ENCODE data around the gene MRPL40.

The MRPL40 gene

DNA sequence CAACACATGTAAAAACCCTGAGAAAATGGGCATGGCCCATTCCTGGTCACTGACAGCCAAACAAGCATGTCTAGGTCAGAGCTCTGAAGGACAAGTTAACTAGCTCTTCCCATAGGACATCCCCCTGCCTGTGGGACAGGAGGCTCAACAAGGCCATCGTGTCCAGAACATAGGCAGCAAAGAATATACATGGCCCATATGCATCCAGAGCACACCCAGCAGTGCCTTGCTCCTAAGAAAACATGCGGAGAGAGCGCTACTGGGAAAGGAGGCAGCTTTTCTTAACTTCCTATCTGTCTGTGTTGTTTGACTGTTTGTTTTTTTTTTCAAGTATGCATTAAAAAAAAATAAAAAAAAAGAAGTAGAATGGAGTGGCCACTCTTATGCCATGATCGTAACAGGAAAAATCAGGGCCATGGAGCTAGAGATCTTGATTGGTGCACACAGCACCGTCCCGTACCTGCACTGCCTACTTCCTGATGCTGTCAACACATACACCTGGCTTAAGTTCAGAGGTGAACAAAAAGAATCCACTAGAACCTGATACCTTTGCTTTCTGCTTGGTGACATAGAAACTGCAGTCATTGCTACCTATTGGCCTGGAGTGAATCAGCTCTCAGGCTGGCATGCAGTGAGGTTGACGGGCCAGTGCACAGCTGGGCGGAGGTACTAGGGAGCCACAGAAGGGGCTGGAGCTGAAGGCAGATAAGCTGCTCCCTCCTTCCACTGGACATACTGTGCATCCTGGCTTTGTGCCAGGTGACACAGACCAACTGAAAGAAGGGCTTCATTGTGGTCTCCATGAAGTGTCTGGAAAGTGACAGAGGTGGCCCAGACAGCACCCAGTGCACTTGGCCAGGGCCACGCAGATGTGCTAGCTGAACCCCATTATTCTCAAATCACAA lies 34.8 kb downstream of the MRPL40 start:
- H3K27me3 ChIP-seq (ENCODE audit: control insufficient read depth in 5 of 5, insufficient read depth in 4 of 5, low read length in 5 of 5), result no peaks in the 10 kb centered on the region
- peaks cover 5 to 91% (median 89%) of the 10 kb centered on the region in 5 donors for H3K36me3 ChIP-seq (ENCODE audit: control insufficient read depth in 5 of 5, insufficient read depth in 5 of 5, low read length in 5 of 5)
- H3K27ac ChIP-seq (ENCODE audit: low read depth, low read length), result no peak overlapping the region
- H3K4me3 ChIP-seq (ENCODE audit: low read depth in 1 of 5, low read length in 5 of 5), result no peak overlapping the region
- no peak overlapping the region for H3K9ac ChIP-seq (ENCODE audit: low read length in 5 of 5)
- no peaks in the 10 kb centered on the region for H3K4me1 ChIP-seq (ENCODE audit: control insufficient read depth in 5 of 5, insufficient read depth in 5 of 5, low read length in 5 of 5)
- no peaks in the 10 kb centered on the region for H3K9me3 ChIP-seq (ENCODE audit: control insufficient read depth in 5 of 5, low read length in 5 of 5)

DNA sequence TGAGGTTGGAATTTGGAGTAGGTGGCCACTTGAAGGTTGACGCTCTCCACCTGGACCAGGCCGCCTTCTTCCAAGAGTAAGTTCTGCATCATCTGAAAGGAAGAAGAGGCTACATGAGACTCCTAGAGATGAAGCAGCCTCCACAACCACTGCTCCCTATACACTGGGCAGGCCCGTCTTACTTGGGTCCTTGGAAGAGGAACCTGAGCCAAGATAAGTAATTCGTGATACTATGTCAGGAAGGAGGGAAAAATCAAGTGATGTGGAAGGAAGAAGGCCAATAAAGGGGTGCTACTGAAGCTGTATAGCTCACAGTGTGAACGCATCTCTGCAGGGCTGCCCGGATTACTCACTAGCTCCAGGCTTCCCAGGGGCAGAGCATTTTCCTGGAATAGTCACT lies 35.6 kb downstream of the MRPL40 start:
- Histone ChIP-seq H3K9me3 (ENCODE audit: control insufficient read depth in 5 of 5, low read length in 5 of 5) (no peaks in the 10 kb centered on the region), H3K9ac (ENCODE audit: low read length in 5 of 5) (no peak overlapping the region), H3K4me1 (ENCODE audit: control insufficient read depth in 5 of 5, insufficient read depth in 5 of 5, low read length in 5 of 5) (no peaks in the 10 kb centered on the region), H3K27ac (ENCODE audit: low read depth, low read length) (no peak overlapping the region), H3K36me3 (ENCODE audit: control insufficient read depth in 5 of 5, insufficient read depth in 5 of 5, low read length in 5 of 5) (peaks cover 5 to 97% (median 94%) of the 10 kb centered on the region in 5 donors), H3K4me3 (ENCODE audit: low read depth in 1 of 5, low read length in 5 of 5) (no peak overlapping the region), H3K27me3 (ENCODE audit: control insufficient read depth in 5 of 5, insufficient read depth in 4 of 5, low read length in 5 of 5) (no peaks in the 10 kb centered on the region)

- Histone ChIP-seq H3K4me1 (ENCODE audit: control insufficient read depth in 5 of 5, insufficient read depth in 5 of 5, low read length in 5 of 5) (no peaks in the 10 kb centered on the region), H3K27ac (ENCODE audit: low read depth, low read length) (no peak overlapping the region), H3K9me3 (ENCODE audit: control insufficient read depth in 5 of 5, low read length in 5 of 5) (no peaks in the 10 kb centered on the region), H3K4me3 (ENCODE audit: low read depth in 1 of 5, low read length in 5 of 5) (no peak overlapping the region), H3K27me3 (ENCODE audit: control insufficient read depth in 5 of 5, insufficient read depth in 4 of 5, low read length in 5 of 5) (no peaks in the 10 kb centered on the region), H3K9ac (ENCODE audit: low read length in 5 of 5) (no peak overlapping the region), H3K36me3 (ENCODE audit: control insufficient read depth in 5 of 5, insufficient read depth in 5 of 5, low read length in 5 of 5) (peaks cover 5 to 99% (median 95%) of the 10 kb centered on the region in 5 donors)
Observed at GRCh38 chr22:19469421-19469820, 37.1 kb downstream of the MRPL40 start.

GRCh38 chr22:19470010-19470409 lies 37.7 kb downstream of the MRPL40 start:
- Histone ChIP-seq H3K9me3 (ENCODE audit: control insufficient read depth in 5 of 5, low read length in 5 of 5) (no peaks in the 10 kb centered on the region), H3K36me3 (ENCODE audit: control insufficient read depth in 5 of 5, insufficient read depth in 5 of 5, low read length in 5 of 5) (peaks cover 2 to 99% (median 93%) of the 10 kb centered on the region in 5 donors), H3K9ac (ENCODE audit: low read length in 5 of 5) (no peak overlapping the region), H3K4me1 (ENCODE audit: control insufficient read depth in 5 of 5, insufficient read depth in 5 of 5, low read length in 5 of 5) (no peaks in the 10 kb centered on the region), H3K4me3 (ENCODE audit: low read depth in 1 of 5, low read length in 5 of 5) (no peak overlapping the region), H3K27me3 (ENCODE audit: control insufficient read depth in 5 of 5, insufficient read depth in 4 of 5, low read length in 5 of 5) (no peaks in the 10 kb centered on the region), H3K27ac (ENCODE audit: low read depth, low read length) (no peak overlapping the region)

- Histone ChIP-seq H3K4me3 (ENCODE audit: low read depth in 1 of 5, low read length in 5 of 5) (no peak overlapping the region), H3K36me3 (ENCODE audit: control insufficient read depth in 5 of 5, insufficient read depth in 5 of 5, low read length in 5 of 5) (peaks cover 0 to 95% (median 81%) of the 10 kb centered on the region in 5 donors), H3K4me1 (ENCODE audit: control insufficient read depth in 5 of 5, insufficient read depth in 5 of 5, low read length in 5 of 5) (peaks cover 0 to 6% (median 4%) of the 10 kb centered on the region in 5 donors), H3K27ac (ENCODE audit: low read depth, low read length) (no peak overlapping the region), H3K9ac (ENCODE audit: low read length in 5 of 5) (no peak overlapping the region), H3K27me3 (ENCODE audit: control insufficient read depth in 5 of 5, insufficient read depth in 4 of 5, low read length in 5 of 5) (no peaks in the 10 kb centered on the region), H3K9me3 (ENCODE audit: control insufficient read depth in 5 of 5, low read length in 5 of 5) (no peaks in the 10 kb centered on the region)
Observed at GRCh38 chr22:19471572-19471971, 39.2 kb downstream of the MRPL40 start.

- H3K4me1 ChIP-seq (ENCODE audit: control insufficient read depth in 5 of 5, insufficient read depth in 5 of 5, low read length in 5 of 5), result peaks cover 1 to 9% (median 6%) of the 10 kb centered on the region in 5 donors
- no peak overlapping the region for H3K9ac ChIP-seq (ENCODE audit: low read length in 5 of 5)
- no peaks in the 10 kb centered on the region for H3K9me3 ChIP-seq (ENCODE audit: control insufficient read depth in 5 of 5, low read length in 5 of 5)
- no peak overlapping the region for H3K27ac ChIP-seq (ENCODE audit: low read depth, low read length)
- no peak overlapping the region for H3K4me3 ChIP-seq (ENCODE audit: low read depth in 1 of 5, low read length in 5 of 5)
- no peaks in the 10 kb centered on the region for H3K27me3 ChIP-seq (ENCODE audit: control insufficient read depth in 5 of 5, insufficient read depth in 4 of 5, low read length in 5 of 5)
- peaks cover 0 to 88% (median 74%) of the 10 kb centered on the region in 5 donors for H3K36me3 ChIP-seq (ENCODE audit: control insufficient read depth in 5 of 5, insufficient read depth in 5 of 5, low read length in 5 of 5)
Observed at GRCh38 chr22:19472233-19472632, 39.9 kb downstream of the MRPL40 start.

DNA sequence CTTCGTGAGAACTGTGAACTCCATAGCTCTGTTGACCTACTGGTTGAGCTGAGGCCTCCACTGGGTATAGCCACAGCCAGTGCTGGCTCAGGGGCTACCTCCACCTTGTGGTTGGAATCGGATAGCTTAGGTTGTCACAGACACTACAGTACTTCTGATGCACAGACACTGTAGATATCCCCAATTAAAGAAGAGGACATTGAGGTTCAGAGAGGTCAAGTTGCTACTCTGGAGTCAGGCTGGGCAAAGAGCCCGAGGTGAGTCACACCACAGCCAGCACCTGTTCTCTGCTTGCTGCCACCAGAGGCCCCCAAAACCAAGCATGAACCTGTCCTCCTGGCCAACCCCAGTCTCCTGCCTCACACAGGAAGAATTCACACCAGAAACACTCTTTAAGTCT lies 41.2 kb downstream of the MRPL40 start:
- Histone ChIP-seq H3K9ac (ENCODE audit: low read length in 5 of 5) (no peak overlapping the region), H3K36me3 (ENCODE audit: control insufficient read depth in 5 of 5, insufficient read depth in 5 of 5, low read length in 5 of 5) (peaks cover 0 to 75% (median 61%) of the 10 kb centered on the region in 5 donors), H3K4me1 (ENCODE audit: control insufficient read depth in 5 of 5, insufficient read depth in 5 of 5, low read length in 5 of 5) (peaks cover 6 to 22% (median 19%) of the 10 kb centered on the region in 5 donors), H3K9me3 (ENCODE audit: control insufficient read depth in 5 of 5, low read length in 5 of 5) (no peaks in the 10 kb centered on the region), H3K4me3 (ENCODE audit: low read depth in 1 of 5, low read length in 5 of 5) (no peak overlapping the region), H3K27ac (ENCODE audit: low read depth, low read length) (no peak overlapping the region), H3K27me3 (ENCODE audit: control insufficient read depth in 5 of 5, insufficient read depth in 4 of 5, low read length in 5 of 5) (no peaks in the 10 kb centered on the region)

GRCh38 chr22:19476023-19476422 lies 43.7 kb downstream of the MRPL40 start:
- Histone ChIP-seq H3K9me3 (ENCODE audit: control insufficient read depth in 5 of 5, low read length in 5 of 5) (no peaks in the 10 kb centered on the region), H3K36me3 (ENCODE audit: control insufficient read depth in 5 of 5, insufficient read depth in 5 of 5, low read length in 5 of 5) (peaks cover 0 to 50% (median 36%) of the 10 kb centered on the region in 5 donors), H3K4me3 (ENCODE audit: low read depth in 1 of 5, low read length in 5 of 5) (no peak overlapping the region), H3K27ac (ENCODE audit: low read depth, low read length) (no peak overlapping the region), H3K9ac (ENCODE audit: low read length in 5 of 5) (peak overlapping the region in 1 of 5 donors; percentile 52), H3K27me3 (ENCODE audit: control insufficient read depth in 5 of 5, insufficient read depth in 4 of 5, low read length in 5 of 5) (no peaks in the 10 kb centered on the region), H3K4me1 (ENCODE audit: control insufficient read depth in 5 of 5, insufficient read depth in 5 of 5, low read length in 5 of 5) (peaks cover 6 to 31% (median 26%) of the 10 kb centered on the region in 5 donors)

- Histone ChIP-seq H3K4me1 (ENCODE audit: control insufficient read depth in 5 of 5, insufficient read depth in 5 of 5, low read length in 5 of 5) (peaks cover 6 to 31% (median 26%) of the 10 kb centered on the region in 5 donors), H3K9ac (ENCODE audit: low read length in 5 of 5) (peak overlapping the region; percentile 39 to 95 (median 90)), H3K27me3 (ENCODE audit: control insufficient read depth in 5 of 5, insufficient read depth in 4 of 5, low read length in 5 of 5) (no peaks in the 10 kb centered on the region), H3K27ac (ENCODE audit: low read depth, low read length) (no peak overlapping the region), H3K4me3 (ENCODE audit: low read depth in 1 of 5, low read length in 5 of 5) (peak overlapping the region; percentile 71 to 96 (median 92)), H3K9me3 (ENCODE audit: control insufficient read depth in 5 of 5, low read length in 5 of 5) (no peaks in the 10 kb centered on the region), H3K36me3 (ENCODE audit: control insufficient read depth in 5 of 5, insufficient read depth in 5 of 5, low read length in 5 of 5) (peaks cover 0 to 36% (median 24%) of the 10 kb centered on the region in 5 donors)
Observed at GRCh38 chr22:19477321-19478044, 45.1 kb downstream of the MRPL40 start.

All from subcutaneous abdominal adipose tissue (tissue), 5 donors.